ENCODE results near the gene SLCO1B1.

DNA sequence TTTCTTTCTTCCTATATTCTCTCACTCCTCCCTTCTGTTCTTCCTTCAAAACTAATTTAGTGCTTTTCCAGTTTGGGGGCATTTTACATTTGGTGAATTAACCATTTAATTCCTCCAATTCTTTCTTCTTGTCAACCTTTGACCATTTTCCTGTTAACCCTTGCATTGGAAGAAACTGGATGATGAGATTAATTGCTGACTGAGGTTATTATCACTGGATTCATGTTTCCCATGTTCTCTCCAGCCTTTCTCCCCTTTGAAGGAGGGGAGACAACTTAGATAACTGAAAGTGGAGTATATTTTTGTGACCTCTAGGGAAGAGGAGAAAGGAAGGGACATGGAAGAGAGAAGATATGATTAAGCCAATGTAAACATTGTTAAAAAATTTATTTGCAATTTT is 133.2 kb downstream of the SLCO1B1 start:
- TF ChIP-seq, protein P1, sequence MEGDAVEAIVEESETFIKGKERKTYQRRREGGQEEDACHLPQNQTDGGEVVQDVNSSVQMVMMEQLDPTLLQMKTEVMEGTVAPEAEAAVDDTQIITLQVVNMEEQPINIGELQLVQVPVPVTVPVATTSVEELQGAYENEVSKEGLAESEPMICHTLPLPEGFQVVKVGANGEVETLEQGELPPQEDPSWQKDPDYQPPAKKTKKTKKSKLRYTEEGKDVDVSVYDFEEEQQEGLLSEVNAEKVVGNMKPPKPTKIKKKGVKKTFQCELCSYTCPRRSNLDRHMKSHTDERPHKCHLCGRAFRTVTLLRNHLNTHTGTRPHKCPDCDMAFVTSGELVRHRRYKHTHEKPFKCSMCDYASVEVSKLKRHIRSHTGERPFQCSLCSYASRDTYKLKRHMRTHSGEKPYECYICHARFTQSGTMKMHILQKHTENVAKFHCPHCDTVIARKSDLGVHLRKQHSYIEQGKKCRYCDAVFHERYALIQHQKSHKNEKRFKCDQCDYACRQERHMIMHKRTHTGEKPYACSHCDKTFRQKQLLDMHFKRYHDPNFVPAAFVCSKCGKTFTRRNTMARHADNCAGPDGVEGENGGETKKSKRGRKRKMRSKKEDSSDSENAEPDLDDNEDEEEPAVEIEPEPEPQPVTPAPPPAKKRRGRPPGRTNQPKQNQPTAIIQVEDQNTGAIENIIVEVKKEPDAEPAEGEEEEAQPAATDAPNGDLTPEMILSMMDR (IDR thresholded peaks at IDR 0.05): no peak
- TF ChIP-seq POLR2A (IDR thresholded peaks at IDR 0.05): no peak

Measured in lower leg skin (tissue), 3 donors.